GM18519 (cell line): ENCODE data around the gene DENND2A.
"Not testable (repeated sequence)": the region's sequence is repeated elsewhere in the genome, so short reads cannot be mapped to it uniquely, and the experiment has no call there.

ENCODE experiments used
- ATAC-seq: cut with Tn5 transposase; IDR thresholded peaks from one replicate; pipeline ENCODE4 v1.9.1; 2021; ENCODE audit warnings: mild to moderate bottlenecking, moderate library complexity; ENCODE audit not compliant: unreplicated experiment, low FRiP score

Gene DENND2A

DNA sequence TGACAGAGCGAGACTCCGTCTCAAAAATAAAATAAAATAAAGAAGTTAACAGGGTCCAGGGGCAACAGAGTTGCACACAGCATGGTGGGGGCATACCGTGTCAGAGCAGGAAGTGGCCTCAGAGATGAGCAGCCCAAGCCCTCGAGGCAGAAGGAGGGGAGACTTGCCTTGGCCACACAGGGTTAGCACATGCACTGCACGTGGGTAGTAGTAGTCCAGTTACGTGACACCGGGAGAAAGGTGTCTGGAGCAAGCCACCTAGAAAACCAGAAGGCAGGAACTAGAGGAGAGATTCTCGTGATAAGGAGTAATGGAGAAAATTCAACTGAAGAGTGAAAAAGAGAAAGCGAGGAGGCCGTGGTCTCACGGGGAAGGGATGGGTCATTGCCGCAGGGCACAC, 9.8 kb upstream of the DENND2A start:
- ATAC-seq = no peak

DNA sequence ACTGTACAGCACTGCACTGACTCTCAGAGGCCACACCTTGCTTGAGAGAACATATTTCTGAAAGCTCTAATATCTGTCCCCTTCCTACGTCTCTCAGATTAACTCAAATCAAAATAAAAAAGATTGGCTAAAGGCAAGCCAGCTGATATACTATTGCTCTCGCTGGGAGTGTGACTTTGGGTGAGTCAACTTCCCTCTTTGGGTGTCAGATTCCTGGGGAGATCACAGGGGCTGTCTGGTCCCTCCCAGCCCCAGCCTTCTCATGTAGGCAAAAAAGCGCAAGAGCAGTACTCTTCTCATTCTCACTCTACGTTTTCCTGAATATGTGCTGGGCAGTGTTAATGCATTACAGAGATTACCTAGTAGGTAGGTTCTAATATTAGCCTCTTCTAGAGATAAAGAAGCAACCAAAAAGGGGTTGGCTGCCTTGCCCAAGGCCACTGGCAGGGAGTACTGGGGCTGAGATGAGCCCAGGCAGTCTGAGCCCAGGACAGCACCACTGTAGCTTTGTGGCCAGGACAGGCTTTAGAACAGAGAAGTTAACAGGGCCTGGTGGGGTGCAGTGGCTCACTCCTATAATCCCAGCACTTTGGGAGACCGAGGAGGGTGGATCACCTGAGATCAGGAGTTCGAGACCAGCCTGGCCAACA, 9.1 kb upstream of the DENND2A start:
- no peak for ATAC-seq

DNA sequence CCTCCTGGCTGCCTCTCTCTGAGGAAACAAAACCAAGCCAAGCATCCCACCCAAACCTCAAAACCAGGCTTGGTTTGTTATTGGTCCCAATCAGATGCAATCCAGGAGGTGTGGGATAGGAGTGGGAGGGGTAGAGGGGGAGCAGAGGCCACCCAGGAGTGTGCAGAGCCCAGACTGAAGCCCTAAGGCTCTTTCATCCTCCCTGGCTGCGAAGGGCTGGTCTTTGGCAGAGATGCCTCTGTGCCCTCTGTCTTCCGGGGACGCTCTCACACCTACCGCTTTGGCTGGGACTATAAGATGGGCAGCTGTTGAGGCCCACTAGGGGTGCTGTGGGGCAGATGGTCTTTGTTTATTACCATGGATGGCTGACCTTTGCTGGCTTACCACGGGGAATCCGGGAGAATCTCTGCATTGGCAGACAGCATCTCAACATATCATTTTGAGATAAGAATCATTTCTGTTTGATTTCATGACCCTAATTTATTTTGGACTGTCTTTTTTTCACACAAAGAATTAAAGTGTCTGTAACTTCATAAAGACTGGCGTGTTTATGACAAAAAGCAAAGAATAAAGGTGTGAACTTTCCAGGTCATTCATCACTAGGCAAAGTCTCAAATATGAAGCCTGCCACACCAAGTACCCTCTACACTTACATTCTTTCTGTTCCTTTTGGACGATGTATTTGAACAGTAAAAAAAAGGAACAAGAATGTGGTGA, 6.5 kb upstream of the DENND2A start:
- ATAC-seq = no peak

DNA sequence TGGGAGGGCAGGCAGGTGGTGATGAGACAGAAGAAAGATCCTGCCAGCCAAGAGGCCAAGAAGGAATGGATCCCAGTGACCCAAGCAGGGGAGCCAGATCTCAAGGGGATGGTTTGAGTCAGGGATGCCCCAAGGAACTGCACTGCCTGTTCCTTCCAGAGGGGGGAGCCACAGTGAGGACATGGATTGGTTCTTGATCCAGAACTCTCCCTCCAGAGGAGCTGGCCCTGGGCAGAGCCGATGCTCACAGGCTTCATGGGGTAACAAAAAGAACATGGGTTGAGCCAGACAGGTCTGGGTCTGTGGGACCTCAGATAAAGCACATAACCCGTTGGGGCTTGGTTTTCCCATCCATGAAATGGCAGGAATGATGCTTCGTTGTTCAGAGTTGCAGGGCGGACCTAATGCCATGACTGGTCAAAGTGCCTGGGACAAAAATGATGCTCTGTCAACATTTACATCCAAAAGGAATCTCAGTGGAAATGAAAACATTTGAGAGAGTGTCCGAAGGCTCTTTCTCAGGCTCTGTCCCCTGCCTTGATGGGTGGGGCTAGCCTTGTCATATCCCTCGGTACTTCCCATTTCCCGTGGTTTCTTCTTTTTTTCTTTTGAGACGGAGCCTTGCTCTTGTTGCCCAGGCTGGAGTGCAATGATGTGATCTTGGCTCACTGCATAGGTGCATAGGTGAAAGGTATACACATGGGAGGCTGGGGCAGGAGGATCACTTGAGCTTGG, 4.7 kb upstream of the DENND2A start:
- ATAC-seq = no peak

DNA sequence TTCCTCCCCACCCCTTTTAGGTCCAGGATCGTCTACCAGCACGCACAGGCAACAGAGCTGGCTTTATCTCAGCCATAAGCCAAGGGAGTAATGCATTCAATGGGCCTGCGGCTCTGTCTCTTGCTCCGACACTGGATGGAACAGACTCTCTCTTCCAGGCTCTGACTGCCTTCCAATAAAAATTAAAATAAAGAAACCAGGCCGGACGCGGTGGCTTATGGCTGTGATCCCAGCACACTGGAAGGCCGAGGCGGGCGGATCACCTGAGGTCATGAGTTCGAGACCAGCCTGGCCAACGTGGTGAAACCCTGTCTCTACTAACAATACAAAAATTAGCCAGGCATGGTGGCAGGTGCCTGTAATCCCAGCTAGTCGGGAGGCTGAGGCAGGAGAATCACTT, 4.1 kb upstream of the DENND2A start:
- ATAC-seq = not testable (repeated sequence)

DNA sequence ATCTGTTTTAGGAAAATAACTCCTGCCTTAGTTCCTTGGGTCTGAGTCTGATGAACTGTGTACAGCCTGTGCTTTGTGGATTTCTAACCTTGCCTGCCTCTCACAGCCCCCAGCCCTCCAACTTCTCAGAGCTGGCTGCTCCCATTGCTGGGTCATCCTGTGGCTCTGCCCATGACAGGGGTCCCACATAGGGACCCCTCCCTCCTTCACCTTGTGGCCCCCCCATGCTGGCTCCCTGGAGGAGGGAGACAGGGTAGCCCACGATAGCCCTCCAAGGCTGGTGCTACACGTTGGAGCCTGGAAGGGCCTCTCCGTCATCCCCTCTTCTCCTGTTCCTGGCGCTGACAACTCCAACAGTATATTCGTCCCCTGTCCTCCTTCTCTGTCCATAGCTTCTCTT, 2.8 kb upstream of the DENND2A start:
- no peak for ATAC-seq

DNA sequence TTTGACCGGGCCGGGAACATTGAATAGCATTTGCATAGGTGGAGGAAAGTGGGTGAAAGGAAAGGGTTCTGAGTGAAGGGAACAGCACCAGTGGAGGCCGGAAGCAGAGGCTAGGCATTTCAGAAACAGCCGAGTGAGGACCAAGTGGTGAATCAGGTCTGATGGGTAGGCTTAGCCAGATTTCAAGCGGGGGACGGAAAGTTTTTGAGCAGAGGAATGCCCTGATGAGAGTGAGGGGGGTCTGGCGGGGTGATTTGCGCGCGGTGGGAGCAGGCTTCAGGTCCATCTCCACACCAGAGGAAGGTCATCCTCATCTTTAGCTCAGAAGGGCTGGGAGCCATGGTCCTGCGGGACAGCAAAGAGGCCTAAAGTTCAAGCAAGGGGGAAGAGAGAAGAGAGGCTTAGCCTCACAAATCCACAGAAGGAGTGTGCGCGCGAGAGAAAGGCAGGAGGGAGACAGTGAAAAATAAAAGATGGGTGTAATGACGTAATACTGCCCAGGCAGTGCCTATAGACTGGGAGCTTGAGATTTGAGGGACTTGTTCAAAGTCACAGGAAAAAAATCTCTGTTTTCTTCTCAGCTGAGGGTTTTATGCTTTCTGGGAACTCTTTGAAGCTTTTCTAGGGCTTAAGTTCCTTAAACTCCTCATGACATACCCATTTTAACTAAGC, 1.0 kb upstream of the DENND2A start:
- no peak for ATAC-seq

DNA sequence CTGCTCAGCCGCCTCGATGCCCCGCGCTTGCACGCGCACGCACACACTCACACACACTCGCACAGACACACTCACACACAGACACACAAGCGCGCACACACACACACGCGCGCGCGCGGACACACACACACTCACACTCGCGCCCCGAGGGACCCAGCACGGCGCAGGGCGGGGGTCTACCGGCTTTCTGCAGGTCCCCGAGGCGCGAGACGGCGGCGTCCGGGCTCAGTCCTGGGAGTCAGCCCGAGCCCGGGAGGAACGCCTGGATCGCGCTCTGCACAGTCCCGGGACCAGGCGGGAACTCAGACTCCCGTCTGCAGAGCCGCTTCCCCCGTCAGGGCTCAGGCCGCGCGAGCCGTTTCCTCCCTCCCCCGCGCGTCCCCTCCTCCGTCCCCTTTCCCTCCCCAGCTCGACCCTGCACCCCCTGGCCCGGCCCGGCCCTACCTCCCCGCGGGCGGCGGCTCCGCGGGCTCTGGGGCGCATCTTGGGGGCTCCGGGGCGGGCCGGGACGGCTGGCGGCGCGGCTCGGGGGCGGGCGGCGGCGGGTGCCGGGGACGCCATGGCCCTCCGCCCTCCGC, 464 bp downstream of the DENND2A start:
- no peak for ATAC-seq

DNA sequence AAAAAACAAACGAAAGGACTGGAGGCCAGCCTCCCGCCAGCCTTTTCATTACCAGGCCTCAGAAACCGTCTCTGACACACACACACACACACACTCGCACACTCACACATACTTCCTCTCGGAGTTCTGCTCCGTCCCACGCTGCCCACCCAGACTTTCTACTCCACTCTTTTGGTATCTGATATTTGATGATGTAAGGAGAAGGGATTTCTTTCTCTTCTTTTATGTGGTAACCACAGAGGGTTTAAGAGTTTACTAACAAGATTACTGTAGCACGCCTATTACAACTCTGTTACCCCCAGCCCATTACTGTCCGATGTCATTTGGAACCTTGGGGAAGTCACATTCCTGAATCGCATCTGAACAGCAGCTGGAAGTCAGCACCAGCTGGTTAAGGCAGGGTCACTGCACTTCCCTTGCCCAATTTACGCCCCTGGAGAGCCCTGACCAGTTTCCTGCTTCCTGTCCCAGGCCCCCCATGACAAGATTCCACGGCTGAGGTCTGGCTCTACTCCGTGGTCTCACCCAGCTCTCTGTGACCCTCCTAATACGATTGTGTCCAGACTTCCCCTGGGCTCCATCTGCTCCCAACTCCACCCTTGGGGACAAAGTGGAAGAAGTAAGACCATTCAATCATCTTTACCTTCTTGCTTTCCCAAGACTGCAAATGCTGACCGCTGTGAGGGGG, 1.1 kb downstream of the DENND2A start:
- ATAC-seq = no peak

DNA sequence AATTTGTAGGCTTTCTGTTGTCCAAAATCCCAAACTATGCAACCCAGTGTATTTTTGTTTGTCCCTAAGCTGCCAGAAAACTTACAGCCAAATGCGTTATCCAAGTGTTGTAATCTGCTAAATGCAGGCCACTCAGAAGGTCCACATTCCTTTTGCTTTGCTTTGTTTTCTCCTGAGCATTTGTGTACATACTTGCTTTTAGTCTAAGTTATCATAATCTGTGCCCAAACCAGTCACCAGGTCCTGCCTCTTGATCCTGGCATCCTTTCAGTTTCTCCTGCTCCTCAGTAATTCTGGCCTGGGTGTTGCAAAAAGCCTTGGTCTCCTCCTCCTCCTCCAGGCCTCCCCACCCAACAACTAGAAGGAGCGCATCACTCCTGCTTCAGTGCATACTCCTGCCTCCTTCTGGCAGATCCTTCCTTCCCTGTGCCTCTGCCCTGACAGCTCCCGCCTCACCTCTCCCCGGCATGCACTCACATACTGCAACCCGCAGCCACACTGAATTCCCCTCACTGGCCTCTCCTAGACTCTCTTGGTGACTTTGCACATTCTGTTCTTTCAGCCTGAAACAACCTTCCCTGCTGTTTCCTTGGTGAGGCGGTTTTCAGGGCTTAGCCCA, 2.3 kb downstream of the DENND2A start:
- ATAC-seq = no peak

DNA sequence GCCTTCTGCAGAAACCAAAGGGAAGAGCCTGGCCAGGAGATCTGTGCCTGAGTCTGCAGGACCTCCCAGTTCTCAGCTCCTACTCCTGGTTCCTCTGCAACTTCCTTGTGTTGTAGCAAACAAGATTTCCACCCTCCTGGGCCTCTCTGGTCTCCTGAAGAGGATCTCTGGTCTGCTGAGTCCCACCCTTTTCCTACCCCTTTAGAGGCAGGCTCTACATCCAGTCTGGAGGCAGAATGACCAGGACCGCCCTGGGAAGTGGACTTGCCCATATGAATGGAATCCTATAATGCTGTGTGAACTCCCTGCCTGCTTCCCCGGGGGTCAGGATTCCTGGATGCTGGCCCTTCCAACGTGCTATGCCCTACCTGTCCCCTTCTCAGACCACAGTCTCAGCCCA, 3.2 kb downstream of the DENND2A start:
- no peak for ATAC-seq

DNA sequence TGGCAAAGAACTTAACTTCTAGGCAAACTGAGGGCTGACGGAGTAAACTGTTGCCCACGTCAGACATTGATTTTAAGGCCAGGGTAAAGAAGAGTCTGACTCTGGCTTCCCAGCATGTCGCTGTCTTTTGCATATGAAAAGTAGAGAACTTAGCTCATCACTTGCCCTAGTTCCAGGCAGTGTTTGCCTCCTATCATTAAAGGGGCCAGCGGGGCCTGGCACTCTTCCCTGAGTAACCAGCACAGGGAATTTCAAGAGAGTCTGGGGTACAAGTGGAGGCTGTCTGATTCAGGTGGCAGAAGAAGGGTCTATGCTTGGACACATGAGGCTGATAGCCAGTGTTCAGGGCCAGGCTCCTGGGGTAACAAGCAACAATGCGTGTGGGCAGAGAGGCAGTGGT, 4.8 kb downstream of the DENND2A start:
- no peak for ATAC-seq

DNA sequence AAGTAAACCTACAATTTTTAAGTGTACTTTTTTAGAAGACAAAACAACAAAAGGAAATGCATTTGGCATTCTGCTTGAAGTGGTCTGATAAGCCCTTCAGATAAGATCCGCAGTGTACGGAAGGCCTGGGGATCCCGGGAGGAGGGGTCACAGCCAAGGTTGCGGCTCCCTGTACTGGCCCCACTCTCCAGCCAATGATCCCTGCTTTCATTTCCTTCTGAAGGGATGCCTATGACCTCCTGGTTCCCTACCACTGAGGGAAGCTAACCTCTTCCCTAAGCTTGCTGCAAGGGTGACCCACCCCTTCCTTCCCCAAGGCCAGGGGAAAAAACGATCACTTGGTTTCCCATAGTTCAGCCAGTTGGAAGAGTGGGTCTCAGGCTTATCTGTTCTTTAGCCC, 5.3 kb downstream of the DENND2A start:
- ATAC-seq = no peak

DNA sequence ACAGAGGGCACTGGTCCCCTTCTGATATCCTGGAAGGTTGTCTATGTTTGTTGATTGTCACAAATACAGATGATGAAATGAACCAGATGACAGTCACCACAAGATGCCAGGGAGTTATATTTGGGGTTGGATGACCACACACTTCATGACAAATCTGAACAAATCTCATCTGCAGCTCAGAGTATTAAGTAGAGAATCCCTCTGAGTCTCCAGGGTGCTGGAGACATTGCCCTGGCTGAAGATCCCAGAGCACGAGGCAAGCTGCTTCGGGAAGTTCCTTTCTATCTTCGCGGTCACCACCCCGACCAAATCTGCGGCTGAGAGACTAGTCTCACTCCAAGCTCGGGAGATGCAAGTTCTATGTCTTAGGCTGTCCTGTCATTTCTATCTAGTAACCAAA, 9.0 kb downstream of the DENND2A start:
- ATAC-seq = no peak

DNA sequence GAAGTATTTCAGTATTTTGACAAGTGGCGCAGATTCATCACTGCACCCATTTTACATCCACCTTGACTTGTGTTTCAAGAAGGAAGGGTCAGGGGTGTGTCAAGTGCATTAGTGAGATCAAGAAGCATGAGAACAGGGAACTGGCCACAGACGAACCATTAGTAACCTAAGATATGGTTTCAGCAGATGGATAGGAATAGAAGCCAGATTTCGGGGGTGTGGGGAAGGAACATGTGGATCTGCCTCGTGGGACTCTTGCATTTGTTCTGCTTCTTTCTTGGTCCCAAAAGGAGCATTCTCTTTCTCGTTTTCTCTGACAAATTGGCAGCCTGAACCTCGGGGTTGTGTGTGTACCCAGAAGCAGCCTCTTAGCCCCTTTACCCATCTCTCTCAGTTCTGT, 9.6 kb downstream of the DENND2A start:
- no peak for ATAC-seq

DNA sequence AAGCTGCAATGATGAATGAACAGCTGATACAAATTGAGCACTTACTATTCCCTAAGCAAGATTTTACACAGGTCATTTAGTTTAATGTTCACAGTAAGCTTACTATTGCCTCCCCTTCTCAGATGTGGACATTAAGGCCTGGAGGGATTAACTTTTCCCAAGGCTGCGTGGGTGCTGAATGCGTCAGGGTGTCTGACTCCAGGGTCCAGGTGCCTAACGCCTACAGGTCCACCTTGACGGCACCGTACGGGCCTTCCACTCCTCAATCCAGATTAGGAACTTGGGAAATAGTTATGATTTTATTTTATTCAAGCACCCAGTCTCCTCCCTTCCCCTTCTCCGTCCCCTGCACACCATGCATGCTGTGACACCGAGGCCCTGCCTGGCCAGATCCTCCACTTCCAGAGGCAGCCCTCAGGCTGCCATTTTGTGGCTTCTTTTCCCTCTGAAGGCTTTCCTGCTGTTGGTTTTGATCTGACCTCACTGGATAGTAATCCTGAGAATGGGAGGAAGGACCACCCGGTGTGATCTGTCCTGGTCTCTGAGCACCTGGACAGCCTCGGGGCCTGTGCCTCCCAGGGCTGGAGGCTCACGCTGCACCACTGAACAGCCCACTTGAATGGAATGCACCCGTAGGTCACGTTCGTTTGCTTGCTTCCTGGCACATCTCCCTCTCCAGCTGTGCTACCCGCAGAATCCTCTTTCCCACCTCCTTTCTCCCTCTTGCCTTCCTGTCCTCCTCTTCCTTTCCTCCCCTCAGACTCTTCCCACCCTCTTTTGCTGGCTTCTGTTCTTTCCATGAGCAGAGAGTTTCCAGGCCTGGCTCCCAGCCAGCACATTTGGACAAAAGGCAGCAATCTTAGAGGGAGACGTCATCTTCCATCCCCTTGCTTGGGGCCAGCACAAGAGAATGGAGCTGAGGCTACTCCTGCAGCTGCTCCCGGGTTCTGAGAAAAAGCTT, 14.4 kb downstream of the DENND2A start:
- no peak for ATAC-seq

DNA sequence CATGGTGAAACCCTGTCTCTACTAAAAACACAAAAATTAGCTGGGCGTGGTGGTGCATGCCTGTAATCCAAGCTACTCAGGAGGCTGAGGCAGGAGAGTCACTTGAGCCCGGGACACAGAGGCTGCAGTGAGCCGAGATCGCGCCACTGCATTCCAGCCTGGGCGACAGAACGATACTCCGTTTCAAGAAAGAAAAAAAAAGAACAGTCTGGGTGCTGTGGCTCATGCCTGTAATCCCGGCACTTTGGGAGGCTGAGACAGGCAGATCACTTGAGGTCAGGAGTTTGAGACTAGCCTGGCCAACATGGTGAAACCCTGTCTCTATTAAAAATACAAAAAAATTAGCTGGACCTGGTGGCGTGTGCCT, 15.4 kb downstream of the DENND2A start:
- not testable (repeated sequence) for ATAC-seq

DNA sequence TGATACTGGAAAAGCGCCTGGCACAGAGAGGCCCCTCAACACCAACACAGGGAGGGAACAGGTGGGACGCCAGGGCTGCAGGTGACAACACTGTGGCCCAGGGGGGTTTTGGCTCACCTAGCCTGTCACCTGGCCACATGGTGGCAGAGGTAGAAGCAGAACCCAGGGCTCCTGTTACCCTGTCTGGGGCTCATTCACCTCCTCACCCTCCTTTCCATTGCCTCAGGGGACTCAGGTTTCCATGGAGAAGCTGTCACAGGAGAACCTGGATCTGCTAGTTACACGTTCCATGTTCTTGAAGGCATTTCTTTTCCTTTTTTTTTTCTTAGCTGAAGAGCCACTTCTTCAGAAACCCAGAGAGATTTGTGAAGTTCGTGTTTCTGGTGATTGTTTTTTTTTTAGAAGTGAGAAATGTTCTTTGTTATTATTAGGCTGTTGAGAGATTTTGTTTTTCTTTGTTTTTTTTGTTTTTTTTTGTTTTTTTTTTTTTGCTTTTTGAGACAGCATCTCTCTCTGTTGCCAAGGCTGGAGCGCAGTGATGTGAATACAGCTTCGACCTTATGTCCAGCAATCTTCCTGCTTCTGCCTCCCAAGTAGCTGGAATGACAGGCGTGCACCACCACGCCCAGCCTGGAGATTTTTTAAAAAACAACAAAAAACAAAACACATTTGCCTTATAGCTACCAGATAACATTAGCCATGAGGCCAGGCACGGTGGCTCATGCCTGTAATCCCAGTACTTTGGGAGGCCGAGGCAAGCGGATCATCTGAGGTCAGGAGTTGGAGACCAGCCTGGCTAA, 16.0 kb downstream of the DENND2A start:
- ATAC-seq = no peak
